Measurements from ENCODE around the gene ZNF275. TPM values are rescaled to one million over a fixed set of nuclear protein-coding genes. Genes with fewer than 3 reads are reported as not detected.

ZNF275 gene
- total RNA-seq, 1 experiment from 2014 or later: 9.8 TPM

- no peaks in the 10 kb centered on the region for H3K4me1 ChIP-seq (ENCODE audit: control insufficient read depth in 1 of 2, insufficient read depth in 2 of 2, low read length in 2 of 2)
- ATAC-seq (no peak), DNase-seq (ENCODE audit: low read depth, low spot score) (no peak)
- no peaks in the 10 kb centered on the region for H3K9me3 ChIP-seq (ENCODE audit: control insufficient read depth in 1 of 2, insufficient read depth in 1 of 2, low read depth in 1 of 2, low read length in 2 of 2)
- no peak overlapping the region for H3K9ac ChIP-seq (ENCODE audit: low read length)
- no peaks in the 10 kb centered on the region for H3K79me2 ChIP-seq (ENCODE audit: insufficient read depth, low read length)
- no peak overlapping the region for H3K27ac ChIP-seq (ENCODE audit: low read depth, low read length)
- ChIA-PET POLR2A (no interaction called here), RAD21 (ENCODE audit: low non-redundant PET in 1 of 2, low total read pairs in 2 of 2, uncharacterized antibody in 2 of 2, unreplicated experiment in 2 of 2) (no interaction called here), CTCF (no interaction called here)
- intact Hi-C loops (cut with micrococcal nuclease): no loop called here
- no peak overlapping the region for H2AFZ ChIP-seq (ENCODE audit: low read depth, low read length, poor library complexity, severe bottlenecking)
- BruUV-seq (replicated peaks): no TSS peak
- H3K36me3 ChIP-seq (ENCODE audit: control insufficient read depth in 1 of 2, insufficient read depth in 2 of 2, low read length in 2 of 2): no peaks in the 10 kb centered on the region
- H3K9me2 ChIP-seq (ENCODE audit: insufficient read depth): no peaks in the 10 kb centered on the region
- no peak overlapping the region for H3K4me3 ChIP-seq (replicated peaks in 1 of 2; ENCODE audit: low read depth in 1 of 2, low read length in 2 of 2)
- H3K4me2 ChIP-seq (ENCODE audit: low read length): no peak overlapping the region
- no peaks in the 10 kb centered on the region for H3K27me3 ChIP-seq (ENCODE audit: insufficient read depth, low read length)
- TF ChIP-seq POLR2AphosphoS5 (IDR thresholded peaks at IDR 0.05; ENCODE audit: low read depth, low read length) (no peak), EZH2phosphoT487 (IDR thresholded peaks at IDR 0.05; ENCODE audit: borderline replicate concordance) (no peak), REST (IDR thresholded peaks at IDR 0.05; ENCODE audit: low read depth) (no peak), CBX3 (IDR thresholded peaks at IDR 0.05; ENCODE audit: low read depth) (no peak), ZNF274 (IDR thresholded peaks at IDR 0.05; ENCODE audit: low read depth, low read length) (no peak), JUND (IDR thresholded peaks at IDR 0.05) (no peak), SRF (IDR thresholded peaks at IDR 0.05; ENCODE audit: low read depth) (no peak), SIN3A (IDR thresholded peaks at IDR 0.05; ENCODE audit: low read depth) (no peak), EZH2 (IDR thresholded peaks at IDR 0.05) (no peak), MAX (IDR thresholded peaks at IDR 0.05) (no peak), POLR2A (IDR thresholded peaks at IDR 0.05; ENCODE audit: borderline replicate concordance, extremely low read depth, insufficient read depth, insufficient read length) (no peak), RAD21 (IDR thresholded peaks at IDR 0.05; ENCODE audit: low read depth) (no peak), FOSL1 (IDR thresholded peaks at IDR 0.05; ENCODE audit: low read depth) (no peak), ZBTB33 (IDR thresholded peaks at IDR 0.05; ENCODE audit: extremely low read depth, insufficient replicate concordance, low read length) (no peak)
- H4K20me1 ChIP-seq (ENCODE audit: insufficient read depth): no peaks in the 10 kb centered on the region
Measured at GRCh38 chrX:153398275-153398960, 64.5 kb downstream of the ZNF275 start.

Data from HCT116 (cell line).